Neuronal stem cell (in vitro differentiated cells): Measurements from ENCODE around the gene COPS4.
"Not testable (repeated sequence)": the region's sequence is repeated elsewhere in the genome, so short reads cannot be mapped to it uniquely, and the experiment has no call there.

ENCODE experiments used
- DNase-seq: peaks from one replicate; pipeline ENCODE4 v3.0.0-alpha.2; 2013; ENCODE audit warnings: low spot score
- H2AFZ ChIP-seq: one replicate; pipeline ENCODE4 v1.6.1; 2013; ENCODE audit warnings: mild to moderate bottlenecking, low read length, inconsistent platforms
- H2AK5ac ChIP-seq: 2 replicates; pipeline ENCODE4 v1.6.1; 2013; ENCODE audit warnings: low read depth, mild to moderate bottlenecking, inconsistent platforms, low read length, moderate library complexity, mixed read lengths
- H2BK120ac ChIP-seq: 2 replicates; pipeline ENCODE4 v1.6.1; 2013; ENCODE audit warnings: low read depth, mild to moderate bottlenecking, inconsistent platforms, low read length, moderate library complexity, mixed read lengths
- H2BK12ac ChIP-seq: one replicate; pipeline ENCODE4 v1.6.1; 2013; ENCODE audit warnings: low read length, inconsistent platforms
- H2BK15ac ChIP-seq: 2 replicates; pipeline ENCODE4 v1.6.1; 2013; ENCODE audit warnings: mild to moderate bottlenecking, low read length, inconsistent platforms, mixed read lengths
- H2BK5ac ChIP-seq: one replicate; pipeline ENCODE4 v1.6.1; 2013; ENCODE audit warnings: inconsistent platforms, mild to moderate bottlenecking, low read length, moderate library complexity
- H3K14ac ChIP-seq: one replicate; pipeline ENCODE4 v1.6.1; 2013; ENCODE audit warnings: low read length, inconsistent platforms
- H3K18ac ChIP-seq: 2 replicates; pipeline ENCODE4 v1.6.1; 2013; ENCODE audit warnings: low read length, inconsistent platforms
- H3K23ac ChIP-seq: 2 replicates; pipeline ENCODE4 v1.6.1; 2013; ENCODE audit warnings: low read depth, mild to moderate bottlenecking, mixed read lengths, low read length, inconsistent platforms; ENCODE audit not compliant: poor library complexity
- H3K27ac ChIP-seq: replicated peaks from 3 replicates; pipeline ENCODE4 v1.5.1; 2013; ENCODE audit warnings: low read length, inconsistent platforms
- H3K27me3 ChIP-seq, 3 experiments: 2 replicates each; pipeline ENCODE4 v1.6.1; 2013; ENCODE audit warnings: low read length in 3 of 3, mild to moderate bottlenecking in 2 of 3, inconsistent platforms in 1 of 3, low read depth in 1 of 3, mixed read lengths in 1 of 3, moderate library complexity in 1 of 3; ENCODE audit not compliant: control insufficient read depth in 3 of 3, insufficient read depth in 3 of 3
- H3K36me3 ChIP-seq, 2 donors: replicated peaks in 1 of 2; 2 replicates each; pipeline ENCODE4 v1.6.1; 2013; ENCODE audit warnings: low read length in 2 of 2; ENCODE audit not compliant: control insufficient read depth in 2 of 2, insufficient read depth in 2 of 2
- H3K4ac ChIP-seq: 2 replicates; pipeline ENCODE4 v1.6.1; 2013; ENCODE audit warnings: inconsistent platforms, mild to moderate bottlenecking, low read length, moderate library complexity
- H3K4me1 ChIP-seq, 2 donors: 1 replicate in 1 of 2; 2 replicates in 1 of 2; pipeline ENCODE4 v1.6.1; 2013; ENCODE audit warnings: low read length in 2 of 2, low read depth in 1 of 2; ENCODE audit not compliant: control insufficient read depth in 2 of 2, insufficient read depth in 1 of 2
- H3K4me2 ChIP-seq: one replicate; pipeline ENCODE4 v1.6.1; 2013; ENCODE audit warnings: mild to moderate bottlenecking, low read length, inconsistent platforms; ENCODE audit not compliant: insufficient read depth, poor library complexity, severe bottlenecking
- H3K4me3 ChIP-seq, 2 donors: 2 replicates each; pipeline ENCODE4 v1.5.1; 2013; ENCODE audit warnings: low read length in 2 of 2, mild to moderate bottlenecking in 2 of 2, inconsistent platforms in 1 of 2, moderate library complexity in 1 of 2
- H3K79me1 ChIP-seq: one replicate; pipeline ENCODE4 v1.6.1; 2013; ENCODE audit warnings: low read depth, mild to moderate bottlenecking, inconsistent platforms, low read length, moderate library complexity
- H3K9ac ChIP-seq: one replicate; pipeline ENCODE4 v1.6.1; 2013; ENCODE audit warnings: mild to moderate bottlenecking, low read depth, low read length, inconsistent platforms; ENCODE audit not compliant: poor library complexity
- H3K9me3 ChIP-seq, 2 donors: replicated peaks in 1 of 2; 2 replicates each; pipeline versions ENCODE3 to v1.6.1; 2013; ENCODE audit warnings: low read length in 2 of 2, mild to moderate bottlenecking in 2 of 2, inconsistent platforms in 1 of 2, low read depth in 1 of 2, mixed read lengths in 1 of 2, moderate library complexity in 1 of 2; ENCODE audit not compliant: control insufficient read depth in 2 of 2, insufficient read depth in 1 of 2
- H4K8ac ChIP-seq: one replicate; pipeline ENCODE4 v1.6.1; 2013; ENCODE audit warnings: low read depth, mild to moderate bottlenecking, inconsistent platforms, low read length, moderate library complexity
- H4K91ac ChIP-seq: one replicate; pipeline ENCODE4 v1.6.1; 2013; ENCODE audit warnings: low read length, low read depth, mild to moderate bottlenecking, inconsistent platforms; ENCODE audit not compliant: poor library complexity
- WGBS, 2 donors: extraction: QIAGEN DNeasy Blood & Tissue Kit; methylation state at CpG; one replicate each; pipeline ENCODE4 v1.1.7; 2013; ENCODE audit warnings: missing lambda C conversion rate in 2 of 2, mixed read lengths in 1 of 2; ENCODE audit not compliant: insufficient read length in 2 of 2, insufficient replicate concordance in 1 of 2; ENCODE audit errors: extremely low coverage in 2 of 2; 5-methylcytosine and 5-hydroxymethylcytosine counted together

Gene COPS4

DNA sequence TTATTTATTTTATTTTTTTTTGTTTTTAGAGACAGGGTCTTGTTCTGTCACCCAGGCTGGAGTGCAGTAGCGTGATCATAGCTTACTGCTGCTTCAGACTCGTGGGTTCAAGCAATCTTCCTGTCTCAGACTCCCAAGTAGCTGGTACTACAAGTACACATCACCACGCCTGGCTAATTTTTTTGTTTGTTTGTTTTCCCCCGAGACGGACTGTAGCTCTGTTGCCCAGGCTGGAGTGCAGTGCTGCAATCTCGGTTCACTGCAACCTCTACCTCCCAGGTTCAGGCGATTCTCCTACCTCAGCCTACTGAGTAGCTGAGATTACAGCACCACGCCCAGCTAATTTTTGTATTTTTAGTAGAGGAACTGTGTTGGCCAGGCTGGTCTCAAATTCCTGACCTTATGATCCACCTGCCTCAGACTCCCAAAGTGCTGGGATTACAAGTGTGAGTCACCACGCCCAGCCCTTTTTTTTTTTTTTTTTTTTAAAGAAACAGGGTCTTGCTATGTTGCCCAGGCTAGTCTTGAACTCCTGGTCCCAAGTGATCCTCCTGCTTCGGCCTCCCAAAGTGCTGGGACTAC, 32.2 kb downstream of the COPS4 start:
- Histone ChIP-seq H2BK15ac (no peak overlapping the region), H3K4me2 (no peak overlapping the region), H3K27ac (no peak overlapping the region), H3K9me3 (no peaks in the 10 kb centered on the region), H2BK5ac (no peak overlapping the region), H3K23ac (no peak overlapping the region), H2AK5ac (no peak overlapping the region), H3K36me3 (peaks cover 9 to 87% of the 10 kb centered on the region in 2 donors), H2AFZ (no peak overlapping the region), H3K4ac (no peak overlapping the region), H3K18ac (no peak overlapping the region), H3K79me1 (no peaks in the 10 kb centered on the region), H3K14ac (no peak overlapping the region), H4K8ac (no peak overlapping the region), H3K27me3 (no peaks in the 10 kb centered on the region), H3K4me3 (no peak overlapping the region), H3K4me1 (no peaks in the 10 kb centered on the region), H3K9ac (no peak overlapping the region), H4K91ac (no peak overlapping the region), H2BK120ac (no peak overlapping the region), H2BK12ac (no peak overlapping the region)
- no CpG with 5 or more reads among the region's 10 CpGs for WGBS, 2 donors
- DNase-seq = no peak

DNA sequence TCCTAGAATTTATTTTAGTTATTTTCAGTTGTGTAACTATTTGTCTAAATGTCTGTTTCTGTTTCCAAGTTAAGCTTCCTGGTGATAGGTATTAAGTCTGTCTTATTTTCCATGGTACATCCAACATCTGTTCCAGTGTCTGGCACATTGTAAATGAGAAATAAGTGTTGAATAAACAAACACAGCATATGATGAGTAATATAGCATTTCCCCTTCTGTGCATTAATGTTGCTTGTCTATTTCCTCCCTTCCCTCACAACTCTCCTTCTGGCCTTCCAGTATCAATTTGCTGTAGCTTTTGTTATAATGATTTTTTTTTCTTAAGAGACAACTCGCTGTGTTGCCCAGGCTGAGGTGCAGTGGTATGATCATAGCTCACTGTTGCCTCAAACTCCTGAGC, 36.1 kb downstream of the COPS4 start:
- peaks cover 9 to 73% of the 10 kb centered on the region in 2 donors for H3K36me3 ChIP-seq
- no peak overlapping the region for H2BK12ac ChIP-seq
- H2BK120ac ChIP-seq = no peak overlapping the region
- no peak overlapping the region for H3K4me3 ChIP-seq
- no peaks in the 10 kb centered on the region for H3K9me3 ChIP-seq
- no peak overlapping the region for H4K91ac ChIP-seq
- no peak overlapping the region for H3K23ac ChIP-seq
- H3K18ac ChIP-seq = no peak overlapping the region
- no peak overlapping the region for H3K14ac ChIP-seq
- H2AFZ ChIP-seq = no peak overlapping the region
- no peak overlapping the region for H2AK5ac ChIP-seq
- no peaks in the 10 kb centered on the region for H3K79me1 ChIP-seq
- no peak overlapping the region for H2BK5ac ChIP-seq
- no peak overlapping the region for H4K8ac ChIP-seq
- H3K4ac ChIP-seq = no peak overlapping the region
- WGBS, 2 donors = no CpG with 5 or more reads among the region's 1 CpG
- no peak overlapping the region for H3K27ac ChIP-seq
- H2BK15ac ChIP-seq = no peak overlapping the region
- no peak overlapping the region for H3K4me2 ChIP-seq
- no peak overlapping the region for H3K9ac ChIP-seq
- H3K27me3 ChIP-seq = no peaks in the 10 kb centered on the region
- no peak for DNase-seq
- H3K4me1 ChIP-seq = no peaks in the 10 kb centered on the region

DNA sequence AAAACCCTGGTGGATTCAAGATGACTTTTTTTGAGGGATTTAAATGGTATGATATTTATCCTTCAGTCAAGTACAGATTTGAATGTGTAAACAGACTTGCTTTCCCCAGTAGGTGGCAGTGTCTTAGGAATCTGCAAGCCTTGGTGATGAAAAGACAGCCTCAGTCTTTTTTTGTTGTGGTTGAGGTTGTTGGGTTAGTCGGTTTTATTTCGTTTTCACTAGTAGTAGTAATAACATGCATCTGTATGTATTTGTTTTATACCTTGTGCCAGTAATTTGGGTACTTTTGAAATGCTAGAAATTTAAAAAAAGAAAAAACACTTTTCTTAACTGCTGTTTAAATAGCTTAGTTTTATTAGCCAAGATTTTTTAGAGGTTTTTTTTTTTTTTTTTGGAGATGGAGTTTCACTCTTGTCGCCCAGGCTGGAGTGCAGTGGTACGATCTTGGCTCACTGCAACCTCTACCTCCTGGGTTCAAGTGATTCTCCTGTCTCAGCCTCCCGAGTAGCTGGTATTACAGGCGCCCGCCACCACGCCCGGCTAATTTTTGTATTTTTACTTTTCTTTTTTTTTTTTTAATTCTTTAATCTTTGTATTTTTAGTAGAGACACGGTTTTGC, 39.2 kb downstream of the COPS4 start:
- no peak overlapping the region for H3K4me2 ChIP-seq
- no peak overlapping the region for H3K4me3 ChIP-seq
- no peaks in the 10 kb centered on the region for H3K4me1 ChIP-seq
- no peak overlapping the region for H4K8ac ChIP-seq
- no peak overlapping the region for H3K23ac ChIP-seq
- no peak overlapping the region for H3K27ac ChIP-seq
- H2AFZ ChIP-seq = no peak overlapping the region
- H2AK5ac ChIP-seq = no peak overlapping the region
- no peaks in the 10 kb centered on the region for H3K9me3 ChIP-seq
- DNase-seq = peak; percentile 37
- H3K36me3 ChIP-seq = peaks cover 7 to 55% of the 10 kb centered on the region in 2 donors
- H3K18ac ChIP-seq = no peak overlapping the region
- no peak overlapping the region for H2BK12ac ChIP-seq
- no peak overlapping the region for H3K9ac ChIP-seq
- no peaks in the 10 kb centered on the region for H3K27me3 ChIP-seq
- H2BK5ac ChIP-seq = no peak overlapping the region
- no peaks in the 10 kb centered on the region for H3K79me1 ChIP-seq
- no peak overlapping the region for H2BK15ac ChIP-seq
- no peak overlapping the region for H3K4ac ChIP-seq
- H2BK120ac ChIP-seq = no peak overlapping the region
- H3K14ac ChIP-seq = no peak overlapping the region
- H4K91ac ChIP-seq = no peak overlapping the region
- no CpG with 5 or more reads among the region's 10 CpGs for WGBS, 2 donors

DNA sequence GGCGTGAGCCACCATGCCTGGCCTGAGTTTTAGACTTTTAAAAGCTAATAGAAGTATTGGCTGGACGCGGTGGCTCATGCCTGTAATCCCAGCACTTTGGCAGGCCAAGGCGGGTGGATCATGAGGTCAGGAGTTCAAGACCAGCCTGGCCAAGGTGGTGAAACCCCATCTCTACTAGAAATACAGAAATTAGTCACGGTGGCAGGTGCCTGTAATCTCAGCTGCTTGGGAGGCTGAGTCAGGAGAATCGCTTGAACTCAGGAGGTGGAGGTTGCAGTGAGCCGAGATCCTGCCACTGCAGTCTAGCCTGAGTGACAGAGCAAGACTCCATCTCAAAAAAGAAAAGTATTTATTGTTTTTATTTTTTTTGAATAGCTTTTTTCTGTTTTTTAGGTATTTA, 39.8 kb downstream of the COPS4 start:
- not testable (repeated sequence) for H3K4ac ChIP-seq, DNase-seq, H2BK5ac ChIP-seq, H3K4me1 ChIP-seq, H4K91ac ChIP-seq, H3K27ac ChIP-seq, H3K4me2 ChIP-seq, H3K9me3 ChIP-seq, H3K9ac ChIP-seq, H3K79me1 ChIP-seq, H2BK120ac ChIP-seq, H3K4me3 ChIP-seq, H2AK5ac ChIP-seq, H2BK12ac ChIP-seq, H4K8ac ChIP-seq, H3K18ac ChIP-seq, H3K23ac ChIP-seq, H3K14ac ChIP-seq, H3K27me3 ChIP-seq, H2BK15ac ChIP-seq, H2AFZ ChIP-seq
- H3K36me3 ChIP-seq = peaks cover 5 to 49% of the 10 kb centered on the region in 2 donors
- no CpG with 5 or more reads among the region's 7 CpGs for WGBS, 2 donors
